ENCODE results near the gene SGCD.

SGCD gene

GRCh38 chr5:156715287-156715686 is 388.3 kb downstream of the SGCD start:
- no peak for DNase-seq

- no peak for DNase-seq
Measured at GRCh38 chr5:156716591-156717380, 389.8 kb downstream of the SGCD start.

- no peak for DNase-seq
Measured at GRCh38 chr5:156718985-156719384, 392.0 kb downstream of the SGCD start.

- DNase-seq: no peak
Measured at GRCh38 chr5:156722358-156722757, 395.4 kb downstream of the SGCD start.

- DNase-seq: no peak
Measured at GRCh38 chr5:156735477-156735876, 408.5 kb downstream of the SGCD start.

GRCh38 chr5:156741516-156741915 is 414.6 kb downstream of the SGCD start:
- DNase-seq: no peak

- no peak for DNase-seq
Measured at GRCh38 chr5:156753846-156754245, 426.9 kb downstream of the SGCD start.

GRCh38 chr5:156755421-156756087 is 428.6 kb downstream of the SGCD start:
- no peak for DNase-seq

- no peak for DNase-seq
Measured at GRCh38 chr5:156758011-156758791, 431.2 kb downstream of the SGCD start.

GRCh38 chr5:156759156-156759555 is 432.2 kb downstream of the SGCD start:
- DNase-seq: no peak

GRCh38 chr5:156762771-156763170 is 435.8 kb downstream of the SGCD start:
- no peak for DNase-seq

GRCh38 chr5:156764176-156764971 is 437.4 kb downstream of the SGCD start:
- no peak for DNase-seq

- no peak for DNase-seq
Measured at GRCh38 chr5:156774273-156774672, 447.3 kb downstream of the SGCD start.

- no peak for DNase-seq
Measured at GRCh38 chr5:156778139-156778706, 451.3 kb downstream of the SGCD start.

- no peak for DNase-seq
Measured at GRCh38 chr5:156778752-156779151, 451.8 kb downstream of the SGCD start.

GRCh38 chr5:156779436-156779835 is 452.5 kb downstream of the SGCD start:
- no peak for DNase-seq

- DNase-seq: no peak
Measured at GRCh38 chr5:156783092-156783491, 456.1 kb downstream of the SGCD start.

GRCh38 chr5:156794687-156795086 is 467.7 kb downstream of the SGCD start:
- no peak for DNase-seq

- DNase-seq: no peak
Measured at GRCh38 chr5:156798201-156798600, 471.2 kb downstream of the SGCD start.

GRCh38 chr5:156799171-156799570 is 472.2 kb downstream of the SGCD start:
- DNase-seq: no peak

- no peak for DNase-seq
Measured at GRCh38 chr5:156800929-156801328, 474.0 kb downstream of the SGCD start.

- DNase-seq: no peak
Measured at GRCh38 chr5:156802501-156802900, 475.5 kb downstream of the SGCD start.
